NCI-H82 treated with DMSO at 0.1 percent for 48 hours (cell line): ENCODE data around the gene CEACAM6.
A peak's percentile ranks its signal among the peaks of the same experiment; 100 is the strongest.
"Not testable (repeated sequence)": the region's sequence is repeated elsewhere in the genome, so short reads cannot be mapped to it uniquely, and the experiment has no call there.

ENCODE experiments used
- DNase-seq: peaks from one replicate; lab custom pipeline; 2025; ENCODE audit not compliant: unreplicated experiment; lab: John Stamatoyannopoulos, UW

Gene CEACAM6

GRCh38 chr19:41755328-41755913, at the start of gene CEACAM6:
Gene CEACAM6, plus strand, starts transcription at chr19:41755530. Its CDS starts 109 bp downstream, at chr19:41755639.
- no peak for DNase-seq

GRCh38 chr19:41706741-41707501, 48.4 kb upstream of the CEACAM6 start:
- DNase-seq, result peak; percentile 13

- no peak for DNase-seq
Observed at GRCh38 chr19:41707502-41707812, 47.9 kb upstream of the CEACAM6 start.

- no peak for DNase-seq
Observed at GRCh38 chr19:41707871-41708371, 47.4 kb upstream of the CEACAM6 start.

- no peak for DNase-seq
Observed at GRCh38 chr19:41708481-41708880, 46.8 kb upstream of the CEACAM6 start, which contains the start of gene CEACAM5. Gene CEACAM5, plus strand, starts transcription at chr19:41708626. Its CDS starts 106 bp downstream, at chr19:41708732.

GRCh38 chr19:41709516-41709915, 45.8 kb upstream of the CEACAM6 start:
- not testable (repeated sequence) for DNase-seq

- no peak for DNase-seq
Observed at GRCh38 chr19:41709951-41710645, 45.2 kb upstream of the CEACAM6 start.

GRCh38 chr19:41711376-41712261, 43.7 kb upstream of the CEACAM6 start:
- DNase-seq, result no peak

GRCh38 chr19:41714598-41714997, 40.7 kb upstream of the CEACAM6 start:
- DNase-seq, result no peak

GRCh38 chr19:41718761-41719160, 36.6 kb upstream of the CEACAM6 start:
- no peak for DNase-seq

GRCh38 chr19:41720103-41720502, 35.2 kb upstream of the CEACAM6 start:
- DNase-seq, result no peak

- no peak for DNase-seq
Observed at GRCh38 chr19:41726493-41726892, 28.8 kb upstream of the CEACAM6 start.

- no peak for DNase-seq
Observed at GRCh38 chr19:41734156-41734555, 21.2 kb upstream of the CEACAM6 start.

GRCh38 chr19:41734585-41734984, 20.7 kb upstream of the CEACAM6 start:
- no peak for DNase-seq

- no peak for DNase-seq
Observed at GRCh38 chr19:41735071-41735600, 20.2 kb upstream of the CEACAM6 start.

GRCh38 chr19:41739361-41739760, 16.0 kb upstream of the CEACAM6 start:
- DNase-seq, result no peak

GRCh38 chr19:41740415-41741243, 14.7 kb upstream of the CEACAM6 start:
- no peak for DNase-seq

GRCh38 chr19:41741244-41741554, 14.1 kb upstream of the CEACAM6 start:
- DNase-seq, result no peak

- DNase-seq, result no peak
Observed at GRCh38 chr19:41744850-41745249, 10.5 kb upstream of the CEACAM6 start.

- DNase-seq, result no peak
Observed at GRCh38 chr19:41745756-41746155, 9.6 kb upstream of the CEACAM6 start.
